Ishikawa (cell line): ENCODE results near the gene DENND4B.

Experiments used
- CREB1 ChIP-seq: IDR thresholded peaks from 2 replicates; pipeline ENCODE4 v1.6.1; 2012; ENCODE audit warnings: low read depth
- FOXM1 ChIP-seq: IDR thresholded peaks from 2 replicates; pipeline ENCODE4 v1.6.1; 2012; ENCODE audit warnings: low read depth, borderline replicate concordance
- NFIC ChIP-seq: IDR thresholded peaks from 2 replicates; pipeline ENCODE4 v1.6.1; 2012
- RAD21 ChIP-seq: IDR thresholded peaks from 2 replicates; pipeline ENCODE4 v1.6.1; 2012; ENCODE audit warnings: low read depth
- TAF1 ChIP-seq: IDR thresholded peaks from 2 replicates; pipeline ENCODE4 v1.6.1; 2012; ENCODE audit warnings: low read depth, mild to moderate bottlenecking
- TEAD4 ChIP-seq: IDR thresholded peaks from 2 replicates; pipeline ENCODE4 v1.6.1; 2012
- ZBTB7A ChIP-seq: IDR thresholded peaks from 2 replicates; pipeline ENCODE4 v1.6.1; 2012; ENCODE audit warnings: low read depth
- TF ChIP-seq, protein P1 (sequence below): IDR thresholded peaks from 2 replicates; pipeline ENCODE4 v1.6.1; 2012
- TF ChIP-seq, protein P2 (sequence below): IDR thresholded peaks from 2 replicates; pipeline ENCODE4 v1.6.1; 2012

The DENND4B gene

DNA sequence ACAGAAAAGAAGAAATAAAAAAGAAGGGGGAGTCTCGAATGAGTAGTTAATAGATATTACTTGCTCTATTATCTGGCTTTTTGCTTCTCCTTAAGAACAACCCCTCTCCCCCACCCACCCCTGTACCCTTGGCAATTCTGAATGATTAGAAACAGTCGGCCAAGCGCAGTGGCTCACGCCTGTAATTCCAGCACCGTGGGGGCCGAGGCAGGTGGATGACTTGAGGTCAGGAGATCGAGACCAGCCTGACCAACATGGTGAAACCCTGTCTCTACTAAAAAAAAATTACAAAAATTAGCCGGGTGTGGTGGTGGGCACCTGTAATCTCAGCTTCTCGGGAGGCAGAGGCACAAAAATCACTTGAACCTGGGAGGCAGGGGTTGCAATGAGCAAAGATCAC is 66.5 kb downstream of the DENND4B start:
- TF ChIP-seq RAD21, result no peak
- no peak for TF ChIP-seq ZBTB7A
- no peak for TF ChIP-seq NFIC
- TF ChIP-seq, protein P1, sequence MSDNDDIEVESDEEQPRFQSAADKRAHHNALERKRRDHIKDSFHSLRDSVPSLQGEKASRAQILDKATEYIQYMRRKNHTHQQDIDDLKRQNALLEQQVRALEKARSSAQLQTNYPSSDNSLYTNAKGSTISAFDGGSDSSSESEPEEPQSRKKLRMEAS, result no peak
- no peak for TF ChIP-seq TEAD4
- TF ChIP-seq FOXM1, result no peak
- TF ChIP-seq, protein P2, sequence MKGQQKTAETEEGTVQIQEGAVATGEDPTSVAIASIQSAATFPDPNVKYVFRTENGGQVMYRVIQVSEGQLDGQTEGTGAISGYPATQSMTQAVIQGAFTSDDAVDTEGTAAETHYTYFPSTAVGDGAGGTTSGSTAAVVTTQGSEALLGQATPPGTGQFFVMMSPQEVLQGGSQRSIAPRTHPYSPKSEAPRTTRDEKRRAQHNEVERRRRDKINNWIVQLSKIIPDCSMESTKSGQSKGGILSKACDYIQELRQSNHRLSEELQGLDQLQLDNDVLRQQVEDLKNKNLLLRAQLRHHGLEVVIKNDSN, result no peak
- no peak for TF ChIP-seq TAF1
- no peak for TF ChIP-seq CREB1
